ENCODE measurements around the gene PCBP2.

DNA sequence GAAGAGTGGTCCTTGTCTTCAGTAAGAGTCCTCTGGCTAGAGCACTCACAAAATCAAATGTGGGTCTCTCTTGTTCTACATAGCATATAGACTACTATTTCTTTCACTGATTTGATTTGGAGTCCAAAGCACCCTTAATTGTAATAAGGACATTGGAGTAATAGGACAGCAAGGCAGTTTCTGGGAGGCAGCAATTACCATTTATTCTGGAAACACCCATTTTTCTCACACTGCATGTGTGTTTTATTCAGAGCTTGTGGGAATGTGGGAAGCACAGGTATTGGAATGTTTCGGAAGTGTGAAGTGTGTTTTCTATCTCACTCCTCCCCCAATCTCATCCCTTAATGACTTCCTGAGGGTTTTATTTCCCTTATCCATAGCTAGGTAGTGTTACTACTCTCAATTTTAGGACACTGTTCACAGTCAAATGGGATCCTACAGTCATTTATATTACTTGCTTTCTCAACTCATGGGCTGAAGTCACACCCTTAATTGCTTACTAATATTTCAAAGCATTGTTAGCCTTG, 20.2 kb downstream of the PCBP2 start:
- TF ChIP-seq EZH2 (IDR thresholded peaks at IDR 0.05; ENCODE audit: insufficient read depth, poor library complexity, severe bottlenecking) (no peak), EZH2phosphoT487 (IDR thresholded peaks at IDR 0.05; ENCODE audit: insufficient read depth, low read depth) (no peak)

Data from GM23248 (cell line).